DOHH2 (cell line): ENCODE results near the gene ARHGEF9.
A peak's percentile ranks its signal among the peaks of the same experiment; 100 is the strongest.

Source experiments
- H3F3A ChIP-seq: fragments of 200-600 bp; sonication (generic), shearing (Covaris generic); 2 replicates; pipeline ENCODE4 v1.6.0; 2016; ENCODE audit warnings: antibody characterized with exemption, mild to moderate bottlenecking; ENCODE audit not compliant: control insufficient read depth, insufficient read depth
- H3K27ac ChIP-seq: fragments of 200-600 bp; sonication (generic); 2 replicates; pipeline ENCODE4 v1.5.1; 2014; ENCODE audit warnings: low read depth, mild to moderate bottlenecking, low read length, moderate library complexity
- H3K27me3 ChIP-seq: fragments of 200-600 bp; sonication (generic); 2 replicates; pipeline ENCODE4 v1.6.1; 2014; ENCODE audit warnings: mild to moderate bottlenecking, low read length, mixed read lengths; ENCODE audit not compliant: control insufficient read depth
- H3K36me3 ChIP-seq: fragments of 200-600 bp; sonication (generic); 2 replicates; pipeline ENCODE4 v1.6.1; 2014; ENCODE audit warnings: mild to moderate bottlenecking, low read length, moderate library complexity, mixed read lengths; ENCODE audit not compliant: control insufficient read depth
- H3K4me1 ChIP-seq: fragments of 200-600 bp; sonication (generic); 2 replicates; pipeline ENCODE4 v1.6.1; 2014; ENCODE audit warnings: mild to moderate bottlenecking, low read length, mixed read lengths; ENCODE audit not compliant: control insufficient read depth
- H3K4me2 ChIP-seq: fragments of 200-600 bp; sonication (generic); 2 replicates; pipeline ENCODE4 v1.6.0; 2014; ENCODE audit warnings: mild to moderate bottlenecking, low read length, moderate library complexity
- H3K4me3 ChIP-seq: fragments of 200-600 bp; sonication (generic); 2 replicates; pipeline ENCODE4 v1.5.1; 2014; ENCODE audit warnings: mild to moderate bottlenecking, low read length, mixed read lengths
- H3K79me2 ChIP-seq: fragments of 200-600 bp; sonication (generic); 2 replicates; pipeline ENCODE4 v1.6.1; 2014; ENCODE audit warnings: mild to moderate bottlenecking, low read length, mixed read lengths; ENCODE audit not compliant: control insufficient read depth
- H3K9me2 ChIP-seq: fragments of 200-600 bp; sonication (generic); replicated peaks from 2 replicates; pipeline ENCODE4 v1.6.1; 2014; ENCODE audit warnings: mild to moderate bottlenecking, low read length, mixed read lengths; ENCODE audit not compliant: control insufficient read depth
- H3K9me3 ChIP-seq: fragments of 200-600 bp; sonication (generic); 2 replicates; pipeline ENCODE4 v1.6.1; 2014; ENCODE audit warnings: antibody characterized with exemption, low read length, mixed read lengths; ENCODE audit not compliant: control insufficient read depth, insufficient read depth
- H4K20me1 ChIP-seq: fragments of 200-600 bp; sonication (generic); 2 replicates; pipeline ENCODE4 v1.6.0; 2014; ENCODE audit warnings: low read depth, mild to moderate bottlenecking, antibody characterized with exemption, low read length, moderate library complexity; ENCODE audit not compliant: control insufficient read depth, insufficient read depth
- EZH2phosphoT487 ChIP-seq: fragments of 200-600 bp; sonication (generic); IDR thresholded peaks from 2 replicates; pipeline ENCODE4 v1.6.1; 2017; ENCODE audit warnings: borderline replicate concordance, mild to moderate bottlenecking, antibody characterized with exemption, low read length, moderate library complexity, mixed read lengths
- TF ChIP-seq, protein P1 (sequence below): fragments of 200-600 bp; sonication (generic); IDR thresholded peaks from one replicate; pipeline ENCODE4 v1.5.1; 2014; ENCODE audit warnings: antibody characterized with exemption, mild to moderate bottlenecking, low read depth, low read length; ENCODE audit not compliant: poor library complexity, severe bottlenecking

The ARHGEF9 gene

DNA sequence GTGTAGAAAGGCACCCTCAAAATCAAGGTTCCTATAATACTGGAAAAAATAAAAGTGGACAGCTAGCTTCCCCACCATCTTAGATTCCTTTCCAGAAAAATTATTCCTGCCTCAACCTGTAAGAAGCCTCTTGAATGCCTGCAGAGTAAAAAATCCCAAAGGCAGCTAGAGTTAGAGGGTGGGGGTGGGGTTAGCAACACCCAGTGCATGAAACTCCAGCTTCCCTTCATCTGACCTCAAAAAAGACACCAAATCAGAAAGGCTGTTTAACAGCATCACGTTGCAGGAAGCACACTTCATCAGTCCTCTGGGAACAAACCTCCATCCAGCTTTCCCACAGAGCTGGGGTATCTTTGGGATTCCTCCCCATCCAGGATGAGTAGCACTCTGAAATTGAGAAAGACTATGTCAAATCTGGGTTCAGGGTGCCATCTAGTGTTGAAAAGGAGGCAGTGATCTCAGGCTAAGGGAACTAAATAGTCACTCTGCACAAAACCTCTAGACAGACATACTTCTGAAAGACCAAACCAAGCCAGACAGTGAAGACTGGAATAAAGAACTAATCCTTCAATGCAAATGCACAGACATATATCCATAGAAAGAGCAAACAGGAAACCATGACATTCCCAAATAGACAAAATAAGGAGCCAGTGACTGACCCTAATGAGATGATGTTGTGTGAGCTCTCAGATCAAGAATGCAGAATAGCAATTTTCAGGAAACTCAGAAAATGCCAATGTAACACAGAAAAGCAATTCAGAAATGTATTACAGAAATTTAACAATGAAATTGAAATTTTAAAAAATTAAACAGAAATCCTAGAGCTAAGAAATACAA, 97.9 kb downstream of the ARHGEF9 start:
- no peaks in the 10 kb centered on the region for H3K9me3 ChIP-seq
- H3F3A ChIP-seq, result no peaks in the 10 kb centered on the region
- H3K27me3 ChIP-seq, result no peaks in the 10 kb centered on the region
- TF ChIP-seq EZH2phosphoT487, result no peak
- TF ChIP-seq, protein P1, sequence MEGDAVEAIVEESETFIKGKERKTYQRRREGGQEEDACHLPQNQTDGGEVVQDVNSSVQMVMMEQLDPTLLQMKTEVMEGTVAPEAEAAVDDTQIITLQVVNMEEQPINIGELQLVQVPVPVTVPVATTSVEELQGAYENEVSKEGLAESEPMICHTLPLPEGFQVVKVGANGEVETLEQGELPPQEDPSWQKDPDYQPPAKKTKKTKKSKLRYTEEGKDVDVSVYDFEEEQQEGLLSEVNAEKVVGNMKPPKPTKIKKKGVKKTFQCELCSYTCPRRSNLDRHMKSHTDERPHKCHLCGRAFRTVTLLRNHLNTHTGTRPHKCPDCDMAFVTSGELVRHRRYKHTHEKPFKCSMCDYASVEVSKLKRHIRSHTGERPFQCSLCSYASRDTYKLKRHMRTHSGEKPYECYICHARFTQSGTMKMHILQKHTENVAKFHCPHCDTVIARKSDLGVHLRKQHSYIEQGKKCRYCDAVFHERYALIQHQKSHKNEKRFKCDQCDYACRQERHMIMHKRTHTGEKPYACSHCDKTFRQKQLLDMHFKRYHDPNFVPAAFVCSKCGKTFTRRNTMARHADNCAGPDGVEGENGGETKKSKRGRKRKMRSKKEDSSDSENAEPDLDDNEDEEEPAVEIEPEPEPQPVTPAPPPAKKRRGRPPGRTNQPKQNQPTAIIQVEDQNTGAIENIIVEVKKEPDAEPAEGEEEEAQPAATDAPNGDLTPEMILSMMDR, result peak; percentile 63
- no peaks in the 10 kb centered on the region for H3K4me1 ChIP-seq
- H3K27ac ChIP-seq, result no peak overlapping the region
- H4K20me1 ChIP-seq, result no peaks in the 10 kb centered on the region
- H3K4me3 ChIP-seq, result no peak overlapping the region
- no peak overlapping the region for H3K4me2 ChIP-seq
- no peaks in the 10 kb centered on the region for H3K9me2 ChIP-seq
- H3K36me3 ChIP-seq, result no peaks in the 10 kb centered on the region
- no peaks in the 10 kb centered on the region for H3K79me2 ChIP-seq

DNA sequence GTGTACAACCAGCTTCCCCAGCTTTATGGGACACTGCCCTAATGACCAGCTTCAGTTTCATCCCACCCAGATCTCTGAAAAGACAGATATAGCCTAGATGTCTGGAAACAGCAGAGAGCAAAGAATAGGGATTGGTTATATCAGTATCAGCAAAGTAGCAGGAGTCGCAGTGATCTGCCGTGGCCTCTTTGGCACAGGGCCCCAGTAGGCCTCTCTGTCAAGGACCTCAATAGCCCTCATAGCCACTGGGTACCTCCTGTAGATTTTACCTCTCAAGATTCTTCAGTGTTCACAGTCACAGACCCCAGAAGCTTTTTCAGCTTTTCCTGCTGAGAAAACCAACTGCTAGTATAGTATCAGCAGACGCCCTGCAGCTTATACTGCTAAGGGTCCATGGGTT, 104.6 kb downstream of the ARHGEF9 start:
- H3K4me3 ChIP-seq, result no peak overlapping the region
- H3K4me2 ChIP-seq, result no peak overlapping the region
- no peaks in the 10 kb centered on the region for H3F3A ChIP-seq
- H3K9me3 ChIP-seq, result no peaks in the 10 kb centered on the region
- no peak overlapping the region for H3K27ac ChIP-seq
- no peaks in the 10 kb centered on the region for H3K27me3 ChIP-seq
- H3K79me2 ChIP-seq, result no peaks in the 10 kb centered on the region
- H4K20me1 ChIP-seq, result no peaks in the 10 kb centered on the region
- H3K36me3 ChIP-seq, result peaks cover 11% of the 10 kb centered on the region; the same call in 1 of the 2 replicates
- TF ChIP-seq, protein P1, result no peak
- TF ChIP-seq EZH2phosphoT487, result no peak
- no peaks in the 10 kb centered on the region for H3K4me1 ChIP-seq
- H3K9me2 ChIP-seq, result no peaks in the 10 kb centered on the region

DNA sequence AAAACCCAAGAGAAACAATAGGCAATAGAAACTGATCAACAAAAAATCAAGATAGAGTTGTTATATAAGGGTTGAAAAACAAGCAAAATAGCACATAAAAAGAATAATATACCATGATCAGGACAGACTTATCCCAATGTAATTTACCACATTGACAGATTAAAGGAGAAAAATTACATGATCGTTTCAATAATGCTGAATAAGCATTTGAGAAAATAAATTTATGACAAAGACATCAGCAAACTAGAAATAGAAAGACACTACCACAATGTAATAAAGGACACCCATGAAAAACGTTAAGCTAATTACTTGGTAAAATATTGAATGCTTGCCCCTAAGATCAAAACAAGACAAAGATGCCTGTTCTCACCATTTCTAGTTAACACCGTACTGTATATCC, 105.6 kb downstream of the ARHGEF9 start:
- Histone ChIP-seq H3K4me2 (no peak overlapping the region), H3K4me3 (no peak overlapping the region), H3K4me1 (no peaks in the 10 kb centered on the region), H3K9me3 (no peaks in the 10 kb centered on the region), H4K20me1 (no peaks in the 10 kb centered on the region), H3K9me2 (no peaks in the 10 kb centered on the region), H3K79me2 (no peaks in the 10 kb centered on the region), H3K27ac (no peak overlapping the region), H3K27me3 (no peaks in the 10 kb centered on the region), H3F3A (no peaks in the 10 kb centered on the region), H3K36me3 (peaks cover 11% of the 10 kb centered on the region; the same call in 1 of the 2 replicates)
- TF ChIP-seq EZH2phosphoT487, result no peak
- TF ChIP-seq, protein P1, result no peak
